ENCODE results near the gene GIMAP7. TPM values are rescaled to one million over a fixed set of nuclear protein-coding genes. Genes with fewer than 3 reads are reported as not detected.
A peak's percentile ranks its signal among the peaks of the same experiment; 100 is the strongest.
"Not testable (repeated sequence)": the region's sequence is repeated elsewhere in the genome, so short reads cannot be mapped to it uniquely, and the experiment has no call there.

The GIMAP7 gene
- total RNA-seq, 4 donors from 2014 or later = 15.8 to 22.0 (median 19.9) TPM

- H3K9me3 ChIP-seq = no peaks in the 10 kb centered on the region
- H3K27ac ChIP-seq (replicated peaks in 1 of 4) = peak overlapping the region; percentile 23 to 59 (median 40)
- no peak for TF ChIP-seq POLR2AphosphoS5 (IDR thresholded peaks at IDR 0.05)
- TF ChIP-seq EP300 (IDR thresholded peaks at IDR 0.05) = no peak
- TF ChIP-seq, protein P1, sequence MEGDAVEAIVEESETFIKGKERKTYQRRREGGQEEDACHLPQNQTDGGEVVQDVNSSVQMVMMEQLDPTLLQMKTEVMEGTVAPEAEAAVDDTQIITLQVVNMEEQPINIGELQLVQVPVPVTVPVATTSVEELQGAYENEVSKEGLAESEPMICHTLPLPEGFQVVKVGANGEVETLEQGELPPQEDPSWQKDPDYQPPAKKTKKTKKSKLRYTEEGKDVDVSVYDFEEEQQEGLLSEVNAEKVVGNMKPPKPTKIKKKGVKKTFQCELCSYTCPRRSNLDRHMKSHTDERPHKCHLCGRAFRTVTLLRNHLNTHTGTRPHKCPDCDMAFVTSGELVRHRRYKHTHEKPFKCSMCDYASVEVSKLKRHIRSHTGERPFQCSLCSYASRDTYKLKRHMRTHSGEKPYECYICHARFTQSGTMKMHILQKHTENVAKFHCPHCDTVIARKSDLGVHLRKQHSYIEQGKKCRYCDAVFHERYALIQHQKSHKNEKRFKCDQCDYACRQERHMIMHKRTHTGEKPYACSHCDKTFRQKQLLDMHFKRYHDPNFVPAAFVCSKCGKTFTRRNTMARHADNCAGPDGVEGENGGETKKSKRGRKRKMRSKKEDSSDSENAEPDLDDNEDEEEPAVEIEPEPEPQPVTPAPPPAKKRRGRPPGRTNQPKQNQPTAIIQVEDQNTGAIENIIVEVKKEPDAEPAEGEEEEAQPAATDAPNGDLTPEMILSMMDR (IDR thresholded peaks at IDR 0.05) = no peak
- no peak for TF ChIP-seq POLR2A (IDR thresholded peaks at IDR 0.05; ENCODE audit: low read depth)
- intact Hi-C loops (cut with DNase I) = no loop called here
- no peaks in the 10 kb centered on the region for H3K27me3 ChIP-seq
- peaks cover 0 to 10% (median 7%) of the 10 kb centered on the region in 4 donors for H3K4me1 ChIP-seq
- DNase-seq (ENCODE audit: extremely low spot score) = no peak
- no peak overlapping the region for H3K4me3 ChIP-seq
- H3K36me3 ChIP-seq = peaks cover 0 to 27% (median 8%) of the 10 kb centered on the region in 4 donors
- WGBS = 76% methylated on average over 9 of the region's 9 CpGs
These were observed 33.3 kb upstream of the GIMAP7 start for GRCh38 chr7:150481186-150481920.

DNA sequence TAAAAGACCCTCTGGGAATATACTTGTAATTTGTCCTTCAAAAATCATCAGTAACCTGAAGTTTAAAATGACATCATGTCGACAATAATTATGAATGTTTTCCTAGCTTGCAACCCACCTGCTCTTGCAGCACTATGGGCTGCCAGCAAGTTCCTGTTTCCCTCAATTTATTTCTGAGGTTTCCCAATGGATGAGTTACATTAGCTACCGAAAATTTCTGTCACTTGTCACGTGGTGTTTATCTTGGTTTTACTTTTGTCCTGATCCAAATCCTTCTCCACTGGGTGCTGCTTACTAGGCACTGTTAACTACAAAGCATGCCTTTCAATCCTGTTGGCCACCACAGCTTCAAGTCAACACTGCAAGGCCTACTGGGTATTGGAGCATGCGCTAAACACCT is 32.8 kb upstream of the GIMAP7 start:
- peaks cover 0 to 22% (median 8%) of the 10 kb centered on the region in 4 donors for H3K36me3 ChIP-seq
- no peak overlapping the region for H3K4me3 ChIP-seq
- WGBS = 71% methylated on average over 4 of the region's 4 CpGs
- H3K27me3 ChIP-seq = no peaks in the 10 kb centered on the region
- no peaks in the 10 kb centered on the region for H3K9me3 ChIP-seq
- intact Hi-C loops (cut with DNase I) = no loop called here
- no peak for TF ChIP-seq POLR2A (IDR thresholded peaks at IDR 0.05; ENCODE audit: low read depth)
- peaks cover 0 to 10% (median 7%) of the 10 kb centered on the region in 4 donors for H3K4me1 ChIP-seq
- DNase-seq (ENCODE audit: extremely low spot score) = no peak
- peak overlapping the region; percentile 1 to 59 (median 30) for H3K27ac ChIP-seq (replicated peaks in 1 of 4)

GRCh38 chr7:150483514-150483913 is 31.2 kb upstream of the GIMAP7 start:
- intact Hi-C loops (cut with DNase I); H3K27me3 ChIP-seq; H3K36me3 ChIP-seq; DNase-seq (ENCODE audit: extremely low spot score); H3K9me3 ChIP-seq: not testable (repeated sequence)
- Histone ChIP-seq H3K4me1 (peaks cover 0 to 10% (median 7%) of the 10 kb centered on the region in 4 donors), H3K4me3 (peak overlapping the region in 1 of 4 donors; percentile 7), H3K27ac (replicated peaks in 1 of 4) (peak overlapping the region; percentile 19 to 48 (median 40))
- WGBS = 24% methylated on average over 2 of the region's 2 CpGs

GRCh38 chr7:150484071-150484470 is 30.6 kb upstream of the GIMAP7 start:
- intact Hi-C loops (cut with DNase I); H3K27me3 ChIP-seq; DNase-seq (ENCODE audit: extremely low spot score); H3K36me3 ChIP-seq; H3K9me3 ChIP-seq; H3K4me3 ChIP-seq: not testable (repeated sequence)
- WGBS = 42% methylated on average over 3 of the region's 3 CpGs
- Histone ChIP-seq H3K4me1 (peaks cover 0 to 10% (median 7%) of the 10 kb centered on the region in 4 donors), H3K27ac (replicated peaks in 1 of 4) (peak overlapping the region; percentile 19 to 48 (median 40))

GRCh38 chr7:150487625-150488024 is 27.0 kb upstream of the GIMAP7 start:
- Histone ChIP-seq H3K36me3 (no peaks in the 10 kb centered on the region), H3K4me1 (peaks cover 0 to 3% (median 0%) of the 10 kb centered on the region in 4 donors), H3K4me3 (no peak overlapping the region), H3K27ac (replicated peaks in 1 of 4) (no peak overlapping the region), H3K9me3 (peaks cover 0 to 3% (median 0%) of the 10 kb centered on the region in 4 donors), H3K27me3 (no peaks in the 10 kb centered on the region)
- no peak for DNase-seq (ENCODE audit: extremely low spot score)
- intact Hi-C loops (cut with DNase I) = no loop called here
- TF ChIP-seq EP300 (IDR thresholded peaks at IDR 0.05) = no peak
- TF ChIP-seq POLR2AphosphoS5 (IDR thresholded peaks at IDR 0.05) = no peak
- TF ChIP-seq, protein P1 (IDR thresholded peaks at IDR 0.05) = no peak
- no peak for TF ChIP-seq POLR2A (IDR thresholded peaks at IDR 0.05; ENCODE audit: low read depth)
- 71% methylated on average over 2 of the region's 2 CpGs for WGBS

GRCh38 chr7:150489782-150490181 is 24.9 kb upstream of the GIMAP7 start:
- Histone ChIP-seq H3K27ac (replicated peaks in 1 of 4) (no peak overlapping the region), H3K4me3 (no peak overlapping the region), H3K9me3 (peaks cover 0 to 3% (median 0%) of the 10 kb centered on the region in 4 donors), H3K36me3 (no peaks in the 10 kb centered on the region), H3K4me1 (no peaks in the 10 kb centered on the region), H3K27me3 (no peaks in the 10 kb centered on the region)
- DNase-seq (ENCODE audit: extremely low spot score) = no peak
- WGBS = 75% methylated on average over 1 of the region's 1 CpG
- no peak for TF ChIP-seq POLR2AphosphoS5 (IDR thresholded peaks at IDR 0.05)
- TF ChIP-seq EP300 (IDR thresholded peaks at IDR 0.05) = no peak
- TF ChIP-seq, protein P1 (IDR thresholded peaks at IDR 0.05) = no peak
- intact Hi-C loops (cut with DNase I) = no loop called here

- H3K27me3 ChIP-seq; H3K36me3 ChIP-seq; intact Hi-C loops (cut with DNase I); H3K4me1 ChIP-seq; H3K4me3 ChIP-seq; H3K27ac ChIP-seq (replicated peaks in 1 of 4); H3K9me3 ChIP-seq; DNase-seq (ENCODE audit: extremely low spot score): not testable (repeated sequence)
- 81% methylated on average over 3 of the region's 3 CpGs for WGBS
These were observed 21.2 kb upstream of the GIMAP7 start for GRCh38 chr7:150493442-150493841.
